ENCODE data around the gene PMIS2.
"Not testable (repeated sequence)": the region's sequence is repeated elsewhere in the genome, so short reads cannot be mapped to it uniquely, and the experiment has no call there.

The PMIS2 gene

GRCh38 chr19:35595026-35595425 is 9.1 kb downstream of the PMIS2 start:
- DNase-seq (ENCODE audit: low spot score) = not testable (repeated sequence)

- DNase-seq (ENCODE audit: low spot score) = no peak
Measured at GRCh38 chr19:35595928-35596327, 10.0 kb downstream of the PMIS2 start.

- peak; percentile 18 for DNase-seq (ENCODE audit: low spot score)
Measured at GRCh38 chr19:35596366-35596999, 10.5 kb downstream of the PMIS2 start.

GRCh38 chr19:35601971-35602370 is 16.0 kb downstream of the PMIS2 start:
- no peak for DNase-seq (ENCODE audit: low spot score)

GRCh38 chr19:35604436-35604835 is 18.5 kb downstream of the PMIS2 start:
- DNase-seq (ENCODE audit: low spot score) = not testable (repeated sequence)

- not testable (repeated sequence) for DNase-seq (ENCODE audit: low spot score)
Measured at GRCh38 chr19:35607170-35607569, 21.2 kb downstream of the PMIS2 start.

- DNase-seq (ENCODE audit: low spot score) = no peak
Measured at GRCh38 chr19:35607661-35608060, 21.7 kb downstream of the PMIS2 start.

- no peak for DNase-seq (ENCODE audit: low spot score)
Measured at GRCh38 chr19:35608251-35608650, 22.3 kb downstream of the PMIS2 start.

GRCh38 chr19:35609851-35610353 is 23.9 kb downstream of the PMIS2 start:
- peak; percentile 22 for DNase-seq (ENCODE audit: low spot score)

- DNase-seq (ENCODE audit: low spot score) = no peak
Measured at GRCh38 chr19:35612224-35612558, 26.2 kb downstream of the PMIS2 start.

GRCh38 chr19:35612559-35613321 is 26.8 kb downstream of the PMIS2 start, which contains the start of gene HAUS5:
Gene HAUS5 (plus strand): TSS chr19:35612735. CDS start chr19:35612795, 60 bp downstream.
- DNase-seq (ENCODE audit: low spot score) = peak; percentile 97

- no peak for DNase-seq (ENCODE audit: low spot score)
Measured at GRCh38 chr19:35613574-35613973, 27.6 kb downstream of the PMIS2 start.

GRCh38 chr19:35615036-35615435 is 29.1 kb downstream of the PMIS2 start:
- DNase-seq (ENCODE audit: low spot score) = no peak

- DNase-seq (ENCODE audit: low spot score) = no peak
Measured at GRCh38 chr19:35618857-35619256, 32.9 kb downstream of the PMIS2 start.

- no peak for DNase-seq (ENCODE audit: low spot score)
Measured at GRCh38 chr19:35619290-35619923, 33.4 kb downstream of the PMIS2 start.

GRCh38 chr19:35620001-35620400 is 34.0 kb downstream of the PMIS2 start:
- no peak for DNase-seq (ENCODE audit: low spot score)

GRCh38 chr19:35621708-35622107 is 35.7 kb downstream of the PMIS2 start:
- no peak for DNase-seq (ENCODE audit: low spot score)

GRCh38 chr19:35622750-35623149 is 36.8 kb downstream of the PMIS2 start:
- no peak for DNase-seq (ENCODE audit: low spot score)

GRCh38 chr19:35623327-35624010 is 37.5 kb downstream of the PMIS2 start:
- DNase-seq (ENCODE audit: low spot score) = no peak

- DNase-seq (ENCODE audit: low spot score) = no peak
Measured at GRCh38 chr19:35628264-35628564, 42.2 kb downstream of the PMIS2 start.

GRCh38 chr19:35628565-35629331 is 42.8 kb downstream of the PMIS2 start, which contains the start of gene RBM42:
Gene RBM42 (plus strand): TSS chr19:35629036. CDS start chr19:35629154, 118 bp downstream.
- DNase-seq (ENCODE audit: low spot score) = peak; percentile 99

GRCh38 chr19:35629332-35629633 is 43.3 kb downstream of the PMIS2 start:
- DNase-seq (ENCODE audit: low spot score) = no peak
